ENCODE data around the gene MN1. TPM values are rescaled to one million over a fixed set of nuclear protein-coding genes. Genes with fewer than 3 reads are reported as not detected.

The MN1 gene
- total and polyA plus RNA-seq, 2 of the 8 experiments (the other 6 are each of a cell fraction or from before 2014, with no cell fraction given), result 3.1 to 4.9 TPM

DNA sequence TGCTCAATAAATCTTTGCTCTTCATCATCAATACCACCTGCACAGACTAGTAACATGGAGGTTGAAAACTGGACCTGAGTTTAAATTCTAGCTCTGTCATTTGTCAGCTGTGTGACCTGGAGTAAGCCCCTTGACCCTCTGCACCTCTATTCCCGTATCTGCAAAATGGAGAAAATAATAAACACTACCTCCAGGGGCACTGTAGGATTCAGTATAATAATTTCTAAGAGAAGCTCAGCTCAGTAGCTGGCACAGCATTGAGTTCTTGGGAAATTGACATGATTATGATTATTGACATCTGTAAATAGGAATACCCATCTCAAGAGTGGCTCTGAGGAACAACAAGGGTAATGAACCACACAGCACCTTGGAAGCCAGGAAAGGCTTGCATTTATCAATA lies 78.4 kb downstream of the MN1 start:
- H3K18ac ChIP-seq (ENCODE audit: extremely low read depth, low read length), result no peak overlapping the region
- H3K23ac ChIP-seq (ENCODE audit: insufficient read length), result no peak overlapping the region
- no peak overlapping the region for H4K8ac ChIP-seq (ENCODE audit: extremely low read depth, insufficient read depth, low read length)
- no peak overlapping the region for H3K56ac ChIP-seq (replicated peaks; ENCODE audit: insufficient read length, low read depth, low read length)
- H3K79me1 ChIP-seq (ENCODE audit: low read depth, low read length), result peaks cover 22% of the 10 kb centered on the region
- 86% methylated on average over 1 of the region's 1 CpG; no CpG with 5 or more reads in 1 of the 2 experiments for WGBS, 2 experiments (ENCODE audit: extremely low coverage in 1 of 2, insufficient coverage in 1 of 2, insufficient read length in 1 of 2, insufficient replicate concordance in 2 of 2, low coverage in 1 of 2, low lambda C conversion rate in 2 of 2, missing lambda C conversion rate in 1 of 2)
- peaks cover 3 to 19% (median 10%) of the 10 kb centered on the region in 4 experiments for H3K4me1 ChIP-seq (replicated peaks in 1 of 4; ENCODE audit: control insufficient read depth in 3 of 4, insufficient read depth in 4 of 4, low read length in 3 of 4)
- peaks cover 0 to 7% of the 10 kb centered on the region in 2 experiments; a peak in 2 of 4 replicates for H3K9me3 ChIP-seq (ENCODE audit: insufficient read depth in 2 of 2, low read depth in 1 of 2, low read length in 1 of 2)
- FAIRE-seq (no peak), DNase-seq (ENCODE audit: low read depth in 1 of 2, low spot score in 2 of 2) (no peak)
- no peak overlapping the region for H3K27ac ChIP-seq (ENCODE audit: low read depth, low read length)
- no peak overlapping the region for H3K4ac ChIP-seq (replicated peaks; ENCODE audit: insufficient read length, low read depth, low read length)
- no peak overlapping the region for H2AK5ac ChIP-seq (ENCODE audit: low read depth, low read length)
- H2BK15ac ChIP-seq (ENCODE audit: low read length), result no peak overlapping the region
- no peak overlapping the region for H2BK120ac ChIP-seq (replicated peaks; ENCODE audit: low read depth, low read length)
- H2BK12ac ChIP-seq (ENCODE audit: low read depth, low read length), result no peak overlapping the region
- no peaks in the 10 kb centered on the region; a peak in 1 of 7 replicates for H3K27me3 ChIP-seq (replicated peaks in 1 of 4; ENCODE audit: control insufficient read depth in 3 of 4, extremely low read depth in 1 of 4, insufficient read depth in 3 of 4, low read length in 3 of 4)
- no peak overlapping the region for H4K91ac ChIP-seq (replicated peaks; ENCODE audit: insufficient read length, low read length)
- no peak overlapping the region for H4K5ac ChIP-seq (ENCODE audit: insufficient read length, low read depth, low read length)
- TF ChIP-seq RAD21 (IDR thresholded peaks at IDR 0.05 in 1 of 2, conservative IDR thresholded peaks at IDR 0.05 in 1 of 2; ENCODE audit: low read depth in 2 of 2, low read length in 2 of 2) (peak; percentile 11 to 23; a peak in 2 of 4 replicates), ASH2L (IDR thresholded peaks at IDR 0.05; ENCODE audit: low read length) (no peak)
- no peak overlapping the region for H3K4me2 ChIP-seq (ENCODE audit: insufficient read depth in 1 of 2, low read depth in 2 of 2, low read length in 2 of 2)
- no peak overlapping the region for H2AFZ ChIP-seq (ENCODE audit: low read length)
- H3K79me2 ChIP-seq (ENCODE audit: control insufficient read depth in 1 of 2, insufficient read depth in 2 of 2, low read length in 2 of 2), result peaks cover 14 to 93% of the 10 kb centered on the region in 2 experiments
- no peak overlapping the region for H3K14ac ChIP-seq (ENCODE audit: insufficient read length)
- H4K20me1 ChIP-seq (replicated peaks in 1 of 2; ENCODE audit: control insufficient read depth in 1 of 2, insufficient read depth in 2 of 2, low read length in 2 of 2), result peaks cover 0 to 6% of the 10 kb centered on the region in 2 experiments
- H2BK20ac ChIP-seq (ENCODE audit: low read length), result no peak overlapping the region
- H3K23me2 ChIP-seq (ENCODE audit: low read depth, low read length), result peaks cover 2% of the 10 kb centered on the region
- H3K4me3 ChIP-seq (ENCODE audit: extremely low read depth in 1 of 4, insufficient read depth in 2 of 4, low read depth in 3 of 4, low read length in 4 of 4), result no peak overlapping the region
- peaks cover 0 to 5% (median 0%) of the 10 kb centered on the region in 4 experiments; a peak in 1 of 8 replicates for H3K36me3 ChIP-seq (ENCODE audit: control insufficient read depth in 2 of 4, insufficient read depth in 4 of 4, low read length in 3 of 4)
- ChIA-PET POLR2A (ENCODE audit: partially characterized antibody) (interaction anchor here (1.2 to 2.7 kb wide), 7 partner anchors 10 to 42 kb away, joined by 3 to 10 read pairs (median 5); no protein-coding TSS in a partner anchor), CTCF (ENCODE audit: partially characterized antibody) (interaction anchor here (0.7 to 1.6 kb wide), 8 partner anchors 10 to 344 kb away, joined by 3 to 7 read pairs (median 3); no protein-coding TSS in a partner anchor)
- H3K9ac ChIP-seq (replicated peaks in 1 of 4; ENCODE audit: extremely low read depth in 1 of 4, low read depth in 3 of 4, low read length in 3 of 4), result no peak overlapping the region
- no peak overlapping the region for H2BK5ac ChIP-seq (ENCODE audit: low read depth, low read length)
